Loucy (cell line): ENCODE measurements around the gene GSS.

Experiments used
- H2AFZ ChIP-seq: fragments of 200-600 bp; sonication (generic); 2 replicates; pipeline ENCODE4 v1.6.0; 2016; ENCODE audit warnings: antibody characterized with exemption, mild to moderate bottlenecking, low read length, moderate library complexity
- H3F3A ChIP-seq: fragments of 200-600 bp; 2 replicates; pipeline ENCODE4 v1.6.0; 2016; ENCODE audit warnings: antibody characterized with exemption, low read depth, mild to moderate bottlenecking
- H3K27me3 ChIP-seq: fragments of 200-600 bp; sonication (generic); 2 replicates; pipeline ENCODE4 v1.6.1; 2014; ENCODE audit warnings: low read length, mild to moderate bottlenecking; ENCODE audit not compliant: insufficient read depth, poor library complexity, severe bottlenecking
- H3K36me3 ChIP-seq: fragments of 200-600 bp; sonication (generic); 2 replicates; pipeline ENCODE4 v1.6.1; 2016; ENCODE audit warnings: low read length; ENCODE audit not compliant: insufficient read depth
- H3K4me1 ChIP-seq: fragments of 200-600 bp; sonication (generic); 2 replicates; pipeline ENCODE4 v1.5.1; 2014; ENCODE audit warnings: low read length, mild to moderate bottlenecking; ENCODE audit not compliant: insufficient read depth, poor library complexity, severe bottlenecking
- H3K4me2 ChIP-seq: fragments of 200-600 bp; sonication (generic); 2 replicates; pipeline ENCODE4 v1.6.0; 2014; ENCODE audit warnings: antibody characterized with exemption, low read length, low read depth, mild to moderate bottlenecking; ENCODE audit not compliant: poor library complexity, severe bottlenecking
- H3K4me3 ChIP-seq: fragments of 200-600 bp; sonication (generic); 2 replicates; pipeline ENCODE4 v1.5.1; 2014; ENCODE audit warnings: low read length, mild to moderate bottlenecking, mixed read lengths; ENCODE audit not compliant: poor library complexity, severe bottlenecking
- H3K79me2 ChIP-seq: fragments of 200-600 bp; sonication (generic); 2 replicates; pipeline ENCODE4 v1.6.1; 2014; ENCODE audit warnings: low read length; ENCODE audit not compliant: insufficient read depth
- H3K9ac ChIP-seq: fragments of 200-600 bp; sonication (generic); 2 replicates; pipeline ENCODE4 v1.6.0; 2014; ENCODE audit warnings: mild to moderate bottlenecking, low read depth, low read length, moderate library complexity; ENCODE audit not compliant: poor library complexity, severe bottlenecking
- H3K9me2 ChIP-seq: fragments of 200-600 bp; sonication (generic); replicated peaks from 2 replicates; pipeline ENCODE4 v1.6.1; 2016; ENCODE audit warnings: low read depth, low read length, mixed read lengths
- H3K9me3 ChIP-seq: fragments of 200-600 bp; sonication (generic); 2 replicates; pipeline ENCODE4 v1.6.1; 2014; ENCODE audit warnings: mild to moderate bottlenecking, antibody characterized with exemption, low read length, low read depth; ENCODE audit not compliant: insufficient read depth
- H4K20me1 ChIP-seq: fragments of 200-600 bp; sonication (generic); 2 replicates; pipeline ENCODE4 v1.6.0; 2014; ENCODE audit warnings: antibody characterized with exemption, low read length, mild to moderate bottlenecking; ENCODE audit not compliant: insufficient read depth, poor library complexity, severe bottlenecking
- CTCF ChIP-seq: fragments of 200-600 bp; sonication (generic); conservative IDR thresholded peaks from 2 replicates; pipeline ENCODE4 v1.5.1; 2014; ENCODE audit warnings: mild to moderate bottlenecking, antibody characterized with exemption, low read length
- EZH2phosphoT487 ChIP-seq: fragments of 200-600 bp; IDR thresholded peaks from 2 replicates; pipeline ENCODE4 v1.6.1; 2018; ENCODE audit warnings: antibody characterized with exemption, mild to moderate bottlenecking, moderate library complexity, borderline replicate concordance

Gene GSS

DNA sequence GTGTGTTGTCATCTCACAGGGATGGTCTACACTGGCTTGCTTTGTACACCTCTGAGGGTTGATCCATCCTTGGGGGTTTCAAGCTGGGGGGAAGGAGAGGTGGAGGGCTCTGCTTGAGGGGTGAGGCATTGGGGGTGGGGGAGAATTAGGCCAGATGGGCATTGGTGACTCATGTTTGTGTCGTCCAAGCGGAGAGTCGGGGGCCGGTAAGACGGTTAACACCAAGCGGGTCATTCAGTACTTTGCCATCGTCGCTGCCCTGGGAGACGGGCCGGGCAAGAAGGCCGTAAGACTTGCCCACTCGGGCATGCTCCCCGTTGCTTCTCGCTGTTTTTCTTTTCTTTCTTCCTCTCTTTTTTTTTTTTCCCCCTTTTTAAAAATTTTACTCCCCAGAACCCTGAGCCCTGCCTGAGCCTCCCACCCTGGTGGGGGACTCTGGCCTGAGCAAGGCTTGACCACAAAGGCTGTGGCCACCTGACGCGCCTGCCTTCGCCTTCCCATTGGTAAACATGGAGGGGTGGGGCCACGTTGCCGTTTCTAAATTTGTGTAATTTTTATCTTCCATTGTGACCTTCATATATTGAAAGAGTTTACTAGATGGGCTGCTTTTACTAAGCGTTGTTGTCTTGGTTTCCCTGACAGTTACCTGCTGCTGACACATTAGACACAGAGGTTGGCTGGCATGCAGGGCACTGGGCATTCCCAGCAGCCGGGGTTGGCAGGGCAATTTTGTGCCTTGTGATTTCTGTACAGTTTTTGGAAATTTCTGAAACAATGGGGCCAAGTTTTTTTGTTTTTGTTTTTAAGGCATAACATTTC lies 26.9 kb upstream of the GSS start:
- Histone ChIP-seq H3K36me3 (no peaks in the 10 kb centered on the region), H3F3A (no peaks in the 10 kb centered on the region), H3K9me3 (no peaks in the 10 kb centered on the region), H3K9ac (no peak overlapping the region), H3K27me3 (no peaks in the 10 kb centered on the region), H3K9me2 (no peaks in the 10 kb centered on the region), H3K4me2 (no peak overlapping the region), H2AFZ (no peak overlapping the region), H4K20me1 (no peaks in the 10 kb centered on the region), H3K4me1 (no peaks in the 10 kb centered on the region), H3K4me3 (no peak overlapping the region), H3K79me2 (no peaks in the 10 kb centered on the region)
- TF ChIP-seq EZH2phosphoT487: no peak
- TF ChIP-seq CTCF: no peak

DNA sequence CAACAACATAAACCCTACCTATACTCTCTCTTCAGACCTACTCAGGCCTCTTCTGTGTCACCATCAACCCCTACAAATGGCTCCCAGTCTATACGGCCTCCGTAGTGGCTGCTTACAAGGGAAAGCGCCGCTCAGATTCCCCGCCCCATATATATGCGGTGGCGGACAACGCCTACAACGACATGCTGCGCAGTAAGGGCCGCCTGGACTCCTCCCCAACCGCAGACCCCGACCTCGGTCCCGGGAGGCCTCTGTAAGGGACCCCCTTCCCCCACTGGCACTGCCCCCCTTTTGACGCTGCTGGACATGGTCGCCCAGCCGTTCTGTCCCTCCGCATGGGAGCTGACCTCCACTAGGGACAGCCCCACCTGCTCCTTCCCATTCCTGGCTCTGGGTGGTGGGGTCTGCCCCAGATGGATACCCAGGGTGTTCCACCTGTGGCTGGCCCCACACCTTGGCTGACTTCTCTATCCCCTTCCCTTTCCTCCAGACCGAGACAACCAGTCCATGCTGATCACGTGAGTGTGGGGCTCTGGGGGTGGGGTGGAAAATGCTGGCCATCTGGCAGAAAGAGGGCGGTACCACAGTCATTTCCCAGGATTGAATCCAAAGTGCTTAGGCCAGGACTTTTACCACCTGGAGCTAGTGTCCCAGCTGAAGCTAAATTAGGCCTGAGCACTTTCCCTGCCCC lies 25.1 kb upstream of the GSS start:
- no peak overlapping the region for H3K4me3 ChIP-seq
- H3K36me3 ChIP-seq: no peaks in the 10 kb centered on the region
- no peak overlapping the region for H3K4me2 ChIP-seq
- no peaks in the 10 kb centered on the region for H3F3A ChIP-seq
- no peaks in the 10 kb centered on the region for H3K4me1 ChIP-seq
- no peaks in the 10 kb centered on the region for H3K79me2 ChIP-seq
- H3K9me3 ChIP-seq: no peaks in the 10 kb centered on the region
- H3K9ac ChIP-seq: no peak overlapping the region
- H3K9me2 ChIP-seq: no peaks in the 10 kb centered on the region
- H3K27me3 ChIP-seq: no peaks in the 10 kb centered on the region
- H2AFZ ChIP-seq: no peak overlapping the region
- TF ChIP-seq EZH2phosphoT487 (no peak), CTCF (no peak)
- H4K20me1 ChIP-seq: no peaks in the 10 kb centered on the region

DNA sequence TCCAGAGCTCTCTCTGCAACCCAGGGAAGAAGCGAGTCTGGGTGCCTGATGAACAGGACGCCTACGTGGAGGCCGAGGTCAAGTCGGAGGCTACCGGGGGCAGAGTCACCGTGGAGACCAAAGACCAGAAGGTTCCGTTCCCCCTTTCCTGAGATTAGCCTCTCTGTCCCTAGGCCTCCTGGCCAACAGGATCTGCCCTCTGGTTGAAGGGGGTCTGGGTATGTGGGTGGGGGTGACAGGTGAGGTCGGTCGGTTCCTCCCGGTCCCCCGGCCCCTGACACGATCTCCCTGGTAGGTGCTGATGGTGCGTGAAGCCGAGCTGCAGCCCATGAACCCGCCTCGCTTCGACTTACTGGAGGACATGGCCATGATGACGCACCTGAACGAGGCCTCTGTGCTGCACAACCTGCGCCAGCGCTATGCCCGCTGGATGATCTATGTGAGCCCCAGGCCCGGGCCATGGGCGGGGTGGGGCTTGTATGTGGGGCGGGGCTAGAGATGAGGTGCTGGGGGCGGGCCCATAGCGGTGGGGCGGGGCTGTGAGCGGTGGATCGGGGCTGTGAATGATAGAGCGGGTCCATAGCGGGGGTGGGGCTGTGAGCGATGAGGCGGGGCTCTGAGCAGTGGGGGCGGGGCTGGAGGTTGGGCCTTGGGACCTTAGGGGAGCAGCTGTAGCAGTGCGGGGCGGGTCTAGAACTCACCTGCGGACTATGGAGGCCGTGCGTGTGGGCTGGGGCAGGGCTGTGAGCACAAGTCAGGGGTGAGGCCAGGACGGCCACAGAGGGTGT lies 24.0 kb upstream of the GSS start:
- no peaks in the 10 kb centered on the region for H3K79me2 ChIP-seq
- no peak overlapping the region for H3K4me2 ChIP-seq
- no peak overlapping the region for H3K9ac ChIP-seq
- no peaks in the 10 kb centered on the region for H3K9me2 ChIP-seq
- TF ChIP-seq EZH2phosphoT487 (no peak), CTCF (no peak)
- H3K27me3 ChIP-seq: no peaks in the 10 kb centered on the region
- no peak overlapping the region for H3K4me3 ChIP-seq
- H3K9me3 ChIP-seq: no peaks in the 10 kb centered on the region
- H3K36me3 ChIP-seq: no peaks in the 10 kb centered on the region
- H4K20me1 ChIP-seq: no peaks in the 10 kb centered on the region
- H2AFZ ChIP-seq: no peak overlapping the region
- H3K4me1 ChIP-seq: no peaks in the 10 kb centered on the region
- H3F3A ChIP-seq: no peaks in the 10 kb centered on the region
